WI38 (cell line): ENCODE measurements around the gene ENPP7.

Experiments
- H3K4me3 ChIP-seq: 2 replicates; pipeline ENCODE4 v1.5.1; 2011; ENCODE audit warnings: low read depth, mild to moderate bottlenecking, control low read depth, low read length
- CTCF ChIP-seq: IDR thresholded peaks from 2 replicates; pipeline ENCODE4 v1.5.1; 2012; ENCODE audit warnings: low read depth, mild to moderate bottlenecking, control low read depth, low read length

The ENPP7 gene

GRCh38 chr17:79781736-79782575, 51.2 kb downstream of the ENPP7 start:
- no peak for TF ChIP-seq CTCF
- no peak overlapping the region for H3K4me3 ChIP-seq

DNA sequence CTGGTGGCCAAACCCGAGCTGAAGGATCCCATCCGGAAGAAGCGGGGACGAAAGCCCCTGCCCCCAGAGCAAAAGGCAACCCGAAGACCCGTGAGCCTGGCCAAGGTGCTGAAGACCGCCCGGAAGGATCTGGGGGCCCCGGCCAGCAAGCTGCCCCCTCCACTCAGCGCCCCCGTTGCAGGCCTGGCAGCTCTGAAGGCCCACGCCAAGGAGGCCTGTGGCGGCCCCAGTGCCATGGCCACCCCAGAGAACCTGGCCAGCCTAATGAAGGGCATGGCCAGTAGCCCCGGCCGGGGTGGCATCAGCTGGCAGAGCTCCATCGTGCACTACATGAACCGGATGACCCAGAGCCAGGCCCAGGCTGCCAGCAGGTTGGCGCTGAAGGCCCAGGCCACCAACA, 53.1 kb downstream of the ENPP7 start:
- TF ChIP-seq CTCF: no peak
- H3K4me3 ChIP-seq: no peak overlapping the region

GRCh38 chr17:79784353-79785016, 53.7 kb downstream of the ENPP7 start:
- no peak overlapping the region for H3K4me3 ChIP-seq
- no peak for TF ChIP-seq CTCF

- no peak overlapping the region for H3K4me3 ChIP-seq
- TF ChIP-seq CTCF: no peak
Measured at GRCh38 chr17:79785017-79785899, 54.5 kb downstream of the ENPP7 start.

GRCh38 chr17:79785900-79786810, 55.4 kb downstream of the ENPP7 start:
- TF ChIP-seq CTCF: no peak
- H3K4me3 ChIP-seq: no peak overlapping the region

GRCh38 chr17:79786930-79787643, 56.3 kb downstream of the ENPP7 start:
- no peak overlapping the region for H3K4me3 ChIP-seq
- no peak for TF ChIP-seq CTCF
